ENCODE data around the gene LACTB.

Gene LACTB

DNA sequence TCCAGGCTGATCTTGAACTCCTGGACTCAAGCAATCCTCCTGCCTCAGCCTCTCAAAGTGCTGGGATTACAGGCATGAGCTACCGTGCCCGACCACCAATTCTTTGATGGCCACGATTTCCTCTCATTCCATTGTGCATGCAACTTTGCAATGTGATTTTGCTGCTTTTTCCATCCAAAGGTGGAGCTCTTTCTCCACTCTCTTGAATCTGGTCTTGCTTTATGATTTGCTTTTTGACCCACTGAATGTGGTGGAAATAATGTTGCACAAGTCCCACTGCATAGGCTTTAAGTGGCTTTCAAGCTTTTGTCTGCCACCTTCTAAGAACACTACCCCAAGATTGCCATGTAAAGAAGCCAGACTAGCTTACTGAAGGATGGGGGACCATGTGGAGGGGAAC is 25.0 kb downstream of the LACTB start:
- TF ChIP-seq, protein P1, sequence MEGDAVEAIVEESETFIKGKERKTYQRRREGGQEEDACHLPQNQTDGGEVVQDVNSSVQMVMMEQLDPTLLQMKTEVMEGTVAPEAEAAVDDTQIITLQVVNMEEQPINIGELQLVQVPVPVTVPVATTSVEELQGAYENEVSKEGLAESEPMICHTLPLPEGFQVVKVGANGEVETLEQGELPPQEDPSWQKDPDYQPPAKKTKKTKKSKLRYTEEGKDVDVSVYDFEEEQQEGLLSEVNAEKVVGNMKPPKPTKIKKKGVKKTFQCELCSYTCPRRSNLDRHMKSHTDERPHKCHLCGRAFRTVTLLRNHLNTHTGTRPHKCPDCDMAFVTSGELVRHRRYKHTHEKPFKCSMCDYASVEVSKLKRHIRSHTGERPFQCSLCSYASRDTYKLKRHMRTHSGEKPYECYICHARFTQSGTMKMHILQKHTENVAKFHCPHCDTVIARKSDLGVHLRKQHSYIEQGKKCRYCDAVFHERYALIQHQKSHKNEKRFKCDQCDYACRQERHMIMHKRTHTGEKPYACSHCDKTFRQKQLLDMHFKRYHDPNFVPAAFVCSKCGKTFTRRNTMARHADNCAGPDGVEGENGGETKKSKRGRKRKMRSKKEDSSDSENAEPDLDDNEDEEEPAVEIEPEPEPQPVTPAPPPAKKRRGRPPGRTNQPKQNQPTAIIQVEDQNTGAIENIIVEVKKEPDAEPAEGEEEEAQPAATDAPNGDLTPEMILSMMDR (IDR thresholded peaks at IDR 0.05; ENCODE audit: control extremely low read depth, extremely low read depth, low read depth, missing control alignments) = no peak
- CTCF ChIA-PET = interaction anchor here (0.8 to 2.5 kb wide), 10 partner anchors 9 to 256 kb away, joined by 3 to 7 read pairs (median 4); no protein-coding TSS in a partner anchor
- DNase-seq (ENCODE audit: extremely low spot score) = no peak
- POLR2A ChIA-PET = interaction anchor here (0.6 kb wide), 1 partner anchor 11 kb away, joined by 5 read pairs; no protein-coding TSS in a partner anchor

DNA sequence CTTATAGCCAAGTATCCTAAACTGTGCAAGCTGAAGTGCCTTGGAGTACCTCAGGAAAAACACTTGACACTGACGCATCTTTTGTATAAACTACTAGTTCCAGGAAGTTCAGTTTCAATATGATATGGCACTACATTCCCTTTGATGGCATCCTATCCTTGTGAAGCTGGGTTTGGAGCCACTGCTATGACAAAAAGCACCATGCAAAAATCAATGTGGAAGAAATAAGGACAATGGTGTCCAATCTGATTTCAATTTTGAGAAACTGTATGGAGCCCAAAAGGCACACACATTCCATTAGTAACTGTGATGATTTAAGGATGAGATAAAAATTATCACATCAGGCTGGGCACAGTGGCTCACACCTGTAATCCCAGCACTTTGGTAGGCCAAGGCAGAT is 30.0 kb downstream of the LACTB start:
- POLR2A ChIA-PET = no interaction called here
- CTCF ChIA-PET = interaction anchor here (1.4 kb wide), 1 partner anchor 13 kb away, joined by 3 read pairs; no protein-coding TSS in a partner anchor
- no peak for DNase-seq (ENCODE audit: extremely low spot score)
- TF ChIP-seq, protein P1 (IDR thresholded peaks at IDR 0.05; ENCODE audit: control extremely low read depth, extremely low read depth, low read depth, missing control alignments) = no peak

DNA sequence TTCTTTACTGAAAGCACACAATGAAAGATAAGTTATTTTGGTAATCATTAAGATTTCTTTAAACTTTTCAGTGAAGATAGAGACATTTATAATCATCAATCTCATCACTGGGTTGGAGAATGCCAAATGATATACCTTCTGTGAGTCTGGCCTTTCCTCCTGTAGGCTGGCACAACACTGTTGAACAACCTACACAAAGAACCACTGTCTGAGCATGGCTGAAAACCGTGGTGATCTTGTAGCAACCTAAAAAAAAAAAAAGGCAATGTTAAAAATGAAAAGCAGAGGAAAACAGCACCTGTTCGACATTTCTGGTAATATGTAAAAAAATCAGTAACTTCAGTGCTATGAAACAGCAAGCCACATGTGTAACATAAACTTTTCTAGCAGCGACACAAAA is 33.8 kb downstream of the LACTB start:
- no peak for DNase-seq (ENCODE audit: extremely low spot score)
- TF ChIP-seq, protein P1 (IDR thresholded peaks at IDR 0.05; ENCODE audit: control extremely low read depth, extremely low read depth, low read depth, missing control alignments) = no peak
- ChIA-PET CTCF (interaction anchor here (1.0 kb wide), 2 partner anchors 9 to 108 kb away, joined by 3 read pairs; no protein-coding TSS in a partner anchor), POLR2A (no interaction called here)

DNA sequence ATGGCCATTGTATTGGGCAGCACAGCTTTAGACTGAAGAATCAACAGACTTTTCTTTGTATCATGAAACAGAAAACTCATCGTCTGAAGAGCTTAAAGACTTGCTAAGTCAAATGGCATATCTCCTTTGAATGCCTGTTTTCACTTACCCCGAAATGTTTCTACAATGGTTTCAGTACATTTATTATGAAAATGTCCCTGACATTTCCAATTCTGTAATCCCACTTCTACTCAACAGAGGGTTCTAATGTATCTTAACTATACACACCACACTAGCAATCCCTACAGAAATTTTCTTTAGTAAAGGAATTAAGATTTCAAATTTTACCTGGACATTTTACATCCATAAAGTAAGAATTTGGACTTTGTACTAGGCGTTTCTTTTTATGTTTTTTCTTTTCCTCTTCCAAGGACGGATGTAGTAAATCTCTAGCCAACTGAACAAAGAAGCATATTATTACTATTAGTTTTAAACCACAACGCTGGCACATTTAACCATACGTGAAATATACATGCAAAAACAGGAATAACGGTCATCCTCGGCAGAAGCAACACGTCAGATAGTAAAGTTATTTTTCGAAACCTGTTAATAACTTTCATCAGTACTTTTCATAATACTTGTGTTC is 34.5 kb downstream of the LACTB start:
- DNase-seq (ENCODE audit: extremely low spot score) = no peak
- TF ChIP-seq, protein P1 (IDR thresholded peaks at IDR 0.05; ENCODE audit: control extremely low read depth, extremely low read depth, low read depth, missing control alignments) = no peak
- ChIA-PET CTCF (interaction anchor here (1.0 to 1.4 kb wide), 4 partner anchors 8 to 108 kb away, joined by 3 to 5 read pairs (median 4); no protein-coding TSS in a partner anchor), POLR2A (interaction anchor here (1.0 kb wide), 1 partner anchor 8 kb away, joined by 3 read pairs; no protein-coding TSS in a partner anchor)

DNA sequence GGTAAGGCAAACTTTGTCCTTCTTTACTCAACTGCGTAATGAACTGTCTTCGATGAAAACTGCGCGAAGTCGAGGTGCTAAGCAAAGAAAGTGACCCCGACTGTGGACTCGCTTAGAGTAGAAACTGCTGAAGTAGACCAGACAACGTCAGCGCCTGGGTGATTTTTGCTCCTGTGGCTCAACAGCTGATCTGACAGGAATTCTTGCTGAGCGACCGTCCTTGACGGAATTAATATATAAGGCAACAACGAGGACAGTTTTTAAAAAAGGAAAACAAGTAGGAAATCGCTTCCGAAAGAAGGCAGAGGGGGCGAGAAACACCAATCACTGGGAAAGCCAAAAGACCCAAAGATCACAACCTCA is 35.1 kb downstream of the LACTB start:
- ChIA-PET CTCF (interaction anchor here (0.8 to 1.4 kb wide), 6 partner anchors 9 to 310 kb away, joined by 3 to 5 read pairs (median 4); no protein-coding TSS in a partner anchor), POLR2A (interaction anchor here (0.7 to 1.0 kb wide), 3 partner anchors 9 to 87 kb away, joined by 3 read pairs; no protein-coding TSS in a partner anchor)
- DNase-seq (ENCODE audit: extremely low spot score) = no peak
- TF ChIP-seq, protein P1 (IDR thresholded peaks at IDR 0.05; ENCODE audit: control extremely low read depth, extremely low read depth, low read depth, missing control alignments) = no peak

DNA sequence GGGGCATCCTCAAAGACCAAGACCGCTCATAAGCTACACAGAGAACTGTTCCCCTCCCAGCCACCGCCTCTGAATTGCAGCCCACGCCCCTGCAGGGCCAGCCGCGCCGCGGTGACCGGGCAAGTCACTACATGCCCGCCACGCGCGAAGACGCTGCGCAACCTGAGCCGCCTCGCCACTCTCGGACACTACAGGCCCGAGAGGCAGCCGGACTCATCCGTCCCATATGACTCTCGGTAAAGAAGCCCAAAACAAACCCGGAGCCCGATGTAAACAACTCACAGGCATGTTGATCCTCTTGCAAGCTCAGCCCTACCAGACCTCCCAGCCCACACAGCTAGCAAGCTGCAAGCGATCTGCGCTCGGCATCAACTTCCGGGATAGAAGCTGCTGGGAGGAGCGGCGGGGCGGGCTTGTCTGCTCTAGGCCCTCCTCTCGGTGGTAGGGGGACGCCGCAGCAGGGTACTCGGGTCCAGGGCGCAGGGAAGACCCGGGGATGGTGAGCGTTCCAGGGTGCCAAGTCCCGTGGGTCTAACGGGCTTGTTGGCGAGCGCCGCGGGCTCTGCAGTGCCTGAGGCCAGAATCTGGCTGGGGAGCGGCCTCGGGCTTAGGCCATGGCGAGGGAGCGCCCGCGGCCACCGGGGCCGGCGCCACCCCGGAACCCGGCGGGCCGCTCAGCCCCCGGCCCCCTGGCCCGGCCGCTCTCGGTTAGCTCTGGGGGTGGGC is 35.6 kb downstream of the LACTB start, which contains the start of gene RPS27L:
RPS27L (minus strand) TSS at position 360 of the 726 bp plus-strand sequence; CDS start at position 288, 72 bp downstream.
- peak; percentile 91 for DNase-seq (ENCODE audit: extremely low spot score)
- CTCF ChIA-PET = interaction anchor here (0.8 to 1.4 kb wide), 7 partner anchors 9 to 310 kb away, joined by 3 to 5 read pairs (median 4); no protein-coding TSS in a partner anchor
- POLR2A ChIA-PET = interaction anchor here (0.7 to 1.0 kb wide), 3 partner anchors 9 to 86 kb away, joined by 3 read pairs; no protein-coding TSS in a partner anchor
- TF ChIP-seq, protein P1 (IDR thresholded peaks at IDR 0.05; ENCODE audit: control extremely low read depth, extremely low read depth, low read depth, missing control alignments) = no peak
